ENCODE measurements around the gene PDZD4. TPM values are rescaled to one million over a fixed set of nuclear protein-coding genes. Genes with fewer than 3 reads are reported as not detected.

Gene PDZD4
- total RNA-seq, 4 donors from 2014 or later = 2.0 to 6.3 (median 3.0) TPM

GRCh38 chrX:153877571-153878261, 47.4 kb upstream of the PDZD4 start:
- WGBS = 88% methylated on average over 8 of the region's 8 CpGs
- peaks cover 43% of the 10 kb centered on the region for H3K27me3 ChIP-seq

GRCh38 chrX:153876112-153876491, 45.8 kb upstream of the PDZD4 start:
- no peaks in the 10 kb centered on the region for H3K9me3 ChIP-seq
- no peaks in the 10 kb centered on the region for H3K36me3 ChIP-seq
- TF ChIP-seq EP300 (IDR thresholded peaks at IDR 0.05) (no peak), POLR2A (IDR thresholded peaks at IDR 0.05) (no peak), POLR2AphosphoS5 (IDR thresholded peaks at IDR 0.05) (no peak)
- TF ChIP-seq, protein P1, sequence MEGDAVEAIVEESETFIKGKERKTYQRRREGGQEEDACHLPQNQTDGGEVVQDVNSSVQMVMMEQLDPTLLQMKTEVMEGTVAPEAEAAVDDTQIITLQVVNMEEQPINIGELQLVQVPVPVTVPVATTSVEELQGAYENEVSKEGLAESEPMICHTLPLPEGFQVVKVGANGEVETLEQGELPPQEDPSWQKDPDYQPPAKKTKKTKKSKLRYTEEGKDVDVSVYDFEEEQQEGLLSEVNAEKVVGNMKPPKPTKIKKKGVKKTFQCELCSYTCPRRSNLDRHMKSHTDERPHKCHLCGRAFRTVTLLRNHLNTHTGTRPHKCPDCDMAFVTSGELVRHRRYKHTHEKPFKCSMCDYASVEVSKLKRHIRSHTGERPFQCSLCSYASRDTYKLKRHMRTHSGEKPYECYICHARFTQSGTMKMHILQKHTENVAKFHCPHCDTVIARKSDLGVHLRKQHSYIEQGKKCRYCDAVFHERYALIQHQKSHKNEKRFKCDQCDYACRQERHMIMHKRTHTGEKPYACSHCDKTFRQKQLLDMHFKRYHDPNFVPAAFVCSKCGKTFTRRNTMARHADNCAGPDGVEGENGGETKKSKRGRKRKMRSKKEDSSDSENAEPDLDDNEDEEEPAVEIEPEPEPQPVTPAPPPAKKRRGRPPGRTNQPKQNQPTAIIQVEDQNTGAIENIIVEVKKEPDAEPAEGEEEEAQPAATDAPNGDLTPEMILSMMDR (IDR thresholded peaks at IDR 0.05) = no peak
- no peak overlapping the region for H3K4me3 ChIP-seq
- no peaks in the 10 kb centered on the region for H3K4me1 ChIP-seq
- WGBS = 51% methylated on average over 3 of the region's 3 CpGs
- peaks cover 34% of the 10 kb centered on the region for H3K27me3 ChIP-seq
- H3K27ac ChIP-seq = no peak overlapping the region
- peak in 1 of 2 donors; percentile 25 for DNase-seq (ENCODE audit: low spot score in 2 of 2)

More at GRCh38 chrX:153877571-153878261, 47.4 kb upstream of the PDZD4 start:
- H3K4me1 ChIP-seq = no peaks in the 10 kb centered on the region
- H3K4me3 ChIP-seq = no peak overlapping the region
- no peaks in the 10 kb centered on the region for H3K9me3 ChIP-seq
- DNase-seq (ENCODE audit: low spot score in 2 of 2) = no peak
- no peak overlapping the region for H3K27ac ChIP-seq
- no peaks in the 10 kb centered on the region for H3K36me3 ChIP-seq
- TF ChIP-seq, protein P1 (IDR thresholded peaks at IDR 0.05) = no peak
- TF ChIP-seq EP300 (IDR thresholded peaks at IDR 0.05) = no peak
- no peak for TF ChIP-seq POLR2AphosphoS5 (IDR thresholded peaks at IDR 0.05)
- TF ChIP-seq POLR2A (IDR thresholded peaks at IDR 0.05) = no peak

- H3K36me3 ChIP-seq = no peaks in the 10 kb centered on the region
- no peak for DNase-seq (ENCODE audit: low spot score in 2 of 2)
- peak in 1 of 3 donors; percentile 33 for TF ChIP-seq POLR2AphosphoS5 (IDR thresholded peaks at IDR 0.05)
- TF ChIP-seq EP300 (IDR thresholded peaks at IDR 0.05) = no peak
- H3K4me3 ChIP-seq = no peak overlapping the region
- no peak overlapping the region for H3K27ac ChIP-seq
- no peaks in the 10 kb centered on the region for H3K4me1 ChIP-seq
- H3K9me3 ChIP-seq = no peaks in the 10 kb centered on the region
- WGBS = 13% methylated on average over 16 of the region's 42 CpGs
- peaks cover 38% of the 10 kb centered on the region for H3K27me3 ChIP-seq
Observed at GRCh38 chrX:153875391-153876111, 45.2 kb upstream of the PDZD4 start.

- peaks cover 28% of the 10 kb centered on the region for H3K27me3 ChIP-seq
- DNase-seq (ENCODE audit: low spot score in 2 of 2) = peak in 1 of 2 donors; percentile 40
- H3K36me3 ChIP-seq = no peaks in the 10 kb centered on the region
- no peaks in the 10 kb centered on the region for H3K4me1 ChIP-seq
- H3K27ac ChIP-seq = no peak overlapping the region
- TF ChIP-seq POLR2A (IDR thresholded peaks at IDR 0.05) = no peak
- TF ChIP-seq POLR2AphosphoS5 (IDR thresholded peaks at IDR 0.05) = no peak
- TF ChIP-seq, protein P1 (IDR thresholded peaks at IDR 0.05) = no peak
- TF ChIP-seq EP300 (IDR thresholded peaks at IDR 0.05) = no peak
- 85% methylated on average over 13 of the region's 13 CpGs for WGBS
- H3K9me3 ChIP-seq = no peaks in the 10 kb centered on the region
- no peak overlapping the region for H3K4me3 ChIP-seq
Observed at GRCh38 chrX:153874366-153875125, 44.2 kb upstream of the PDZD4 start.

GRCh38 chrX:153874085-153874365, 43.7 kb upstream of the PDZD4 start:
- H3K27me3 ChIP-seq = peaks cover 23% of the 10 kb centered on the region

More at GRCh38 chrX:153874085-153874365, 43.7 kb upstream of the PDZD4 start:
- Histone ChIP-seq H3K4me3 (no peak overlapping the region), H3K9me3 (no peaks in the 10 kb centered on the region), H3K36me3 (no peaks in the 10 kb centered on the region), H3K27ac (no peak overlapping the region), H3K4me1 (no peaks in the 10 kb centered on the region)
- TF ChIP-seq POLR2AphosphoS5 (IDR thresholded peaks at IDR 0.05) = no peak
- no peak for TF ChIP-seq POLR2A (IDR thresholded peaks at IDR 0.05)
- TF ChIP-seq EP300 (IDR thresholded peaks at IDR 0.05) = no peak
- TF ChIP-seq, protein P1 (IDR thresholded peaks at IDR 0.05) = no peak
- DNase-seq (ENCODE audit: low spot score in 2 of 2) = peak in 1 of 2 donors; percentile 34
- 43% methylated on average over 3 of the region's 3 CpGs for WGBS
